ENCODE measurements around the gene BCDIN3D. TPM values are rescaled to one million over a fixed set of nuclear protein-coding genes. Genes with fewer than 3 reads are reported as not detected.

BCDIN3D gene
- total RNA-seq, 1 donor from 2014 or later: 3.8 TPM

GRCh38 chr12:49885663-49886461 is 43.0 kb upstream of the BCDIN3D start:
- H3K9me3 ChIP-seq (ENCODE audit: low read depth): no peaks in the 10 kb centered on the region
- H3K79me2 ChIP-seq (ENCODE audit: low read depth): no peaks in the 10 kb centered on the region
- TF ChIP-seq CTCF (IDR thresholded peaks at IDR 0.05): no peak
- no peak for TF ChIP-seq EZH2 (IDR thresholded peaks at IDR 0.05)
- TF ChIP-seq EZH2phosphoT487 (IDR thresholded peaks at IDR 0.05): no peak
- Mint-ChIP-seq H3K4me3 (no peak overlapping the region), H3K36me3 (no peaks in the 10 kb centered on the region), H3K9me3 (no peaks in the 10 kb centered on the region), H3K4me1 (peaks cover 44% of the 10 kb centered on the region), H3K27me3 (ENCODE audit: insufficient read depth, low read depth) (peaks cover 11% of the 10 kb centered on the region), H3K27ac (no peak overlapping the region)
- H3F3A ChIP-seq (ENCODE audit: low read depth): peaks cover 34% of the 10 kb centered on the region
- no peak overlapping the region for H3K9ac ChIP-seq
- H4K20me1 ChIP-seq (ENCODE audit: low read depth): no peaks in the 10 kb centered on the region
- no peaks in the 10 kb centered on the region for H3K36me3 ChIP-seq
- H3K4me2 ChIP-seq: peak overlapping the region; percentile 13
- no peak overlapping the region for H2AFZ ChIP-seq (replicated peaks)
- H3K27me3 ChIP-seq: no peaks in the 10 kb centered on the region
- DNase-seq (ENCODE audit: low spot score): no peak
- H3K4me3 ChIP-seq: no peak overlapping the region
- H3K4me1 ChIP-seq: peaks cover 53% of the 10 kb centered on the region
- H3K27ac ChIP-seq: no peak overlapping the region

- no peak overlapping the region for H2AFZ ChIP-seq (replicated peaks)
- no peak overlapping the region for H3K4me3 Mint-ChIP-seq
- DNase-seq (ENCODE audit: low spot score): peak; percentile 55
- H3K9me3 Mint-ChIP-seq: peaks cover 5% of the 10 kb centered on the region
- peak overlapping the region; percentile 13 for H3K4me2 ChIP-seq
- no peaks in the 10 kb centered on the region for H3K36me3 Mint-ChIP-seq
- H4K20me1 ChIP-seq (ENCODE audit: low read depth): no peaks in the 10 kb centered on the region
- no peaks in the 10 kb centered on the region for H3K79me2 ChIP-seq (ENCODE audit: low read depth)
- H3K36me3 ChIP-seq: no peaks in the 10 kb centered on the region
- no peak for TF ChIP-seq EZH2 (IDR thresholded peaks at IDR 0.05)
- no peak for TF ChIP-seq CTCF (IDR thresholded peaks at IDR 0.05)
- no peak for TF ChIP-seq EZH2phosphoT487 (IDR thresholded peaks at IDR 0.05)
- peaks cover 53% of the 10 kb centered on the region for H3K4me1 ChIP-seq
- no peaks in the 10 kb centered on the region for H3K27me3 ChIP-seq
- no peak overlapping the region for H3K27ac ChIP-seq
- no peak overlapping the region for H3K9ac ChIP-seq
- H3K9me3 ChIP-seq (ENCODE audit: low read depth): no peaks in the 10 kb centered on the region
- H3F3A ChIP-seq (ENCODE audit: low read depth): peaks cover 41% of the 10 kb centered on the region
- H3K27ac Mint-ChIP-seq: no peak overlapping the region
- H3K4me3 ChIP-seq: no peak overlapping the region
- peaks cover 49% of the 10 kb centered on the region for H3K4me1 Mint-ChIP-seq
- H3K27me3 Mint-ChIP-seq (ENCODE audit: insufficient read depth, low read depth): peaks cover 17% of the 10 kb centered on the region
Measured at GRCh38 chr12:49885118-49885517, 42.2 kb upstream of the BCDIN3D start.

GRCh38 chr12:49882851-49883464 is 40.1 kb upstream of the BCDIN3D start:
- Histone ChIP-seq H3K27me3 (no peaks in the 10 kb centered on the region), H3K36me3 (no peaks in the 10 kb centered on the region), H4K20me1 (ENCODE audit: low read depth) (no peaks in the 10 kb centered on the region), H3K9me3 (ENCODE audit: low read depth) (no peaks in the 10 kb centered on the region), H2AFZ (replicated peaks) (peak overlapping the region; percentile 23), H3K9ac (no peak overlapping the region), H3K79me2 (ENCODE audit: low read depth) (no peaks in the 10 kb centered on the region), H3K4me3 (peak overlapping the region; percentile 22), H3K4me2 (peak overlapping the region; percentile 72), H3K27ac (no peak overlapping the region), H3F3A (ENCODE audit: low read depth) (peaks cover 63% of the 10 kb centered on the region), H3K4me1 (peaks cover 49% of the 10 kb centered on the region)
- H3K27ac Mint-ChIP-seq: peak overlapping the region; percentile 81
- TF ChIP-seq EZH2 (IDR thresholded peaks at IDR 0.05) (no peak), EZH2phosphoT487 (IDR thresholded peaks at IDR 0.05) (no peak), CTCF (IDR thresholded peaks at IDR 0.05) (peak; percentile 35)
- H3K27me3 Mint-ChIP-seq (ENCODE audit: insufficient read depth, low read depth): peaks cover 38% of the 10 kb centered on the region
- DNase-seq (ENCODE audit: low spot score): peak; percentile 71
- peaks cover 21% of the 10 kb centered on the region for H3K9me3 Mint-ChIP-seq
- H3K4me3 Mint-ChIP-seq: peak overlapping the region; percentile 70
- no peaks in the 10 kb centered on the region for H3K36me3 Mint-ChIP-seq
- H3K4me1 Mint-ChIP-seq: peaks cover 49% of the 10 kb centered on the region
